Muscle layer of colon (tissue), 2 donors: ENCODE results near the gene GABPB1.

ENCODE experiments used
- H3K27ac ChIP-seq: one replicate; pipeline ENCODE4 v1.7.0; 2013; ENCODE audit warnings: low read depth, mild to moderate bottlenecking, low read length, moderate library complexity
- H3K27me3 ChIP-seq, 2 donors: one replicate each; pipeline ENCODE4 v1.7.0; 2013; ENCODE audit warnings: low read length in 2 of 2, mild to moderate bottlenecking in 2 of 2; ENCODE audit not compliant: insufficient read depth in 2 of 2, control insufficient read depth in 1 of 2
- H3K36me3 ChIP-seq: one replicate; pipeline ENCODE4 v1.7.0; 2013; ENCODE audit warnings: mild to moderate bottlenecking, low read length; ENCODE audit not compliant: insufficient read depth
- H3K4me1 ChIP-seq: one replicate; pipeline ENCODE4 v1.7.0; 2013; ENCODE audit warnings: mild to moderate bottlenecking, low read length; ENCODE audit not compliant: insufficient read depth
- H3K4me3 ChIP-seq, 2 donors: one replicate each; pipeline ENCODE4 v1.7.0; 2013; ENCODE audit warnings: low read length in 2 of 2, low read depth in 1 of 2, mild to moderate bottlenecking in 1 of 2, moderate library complexity in 1 of 2
- H3K9ac ChIP-seq: one replicate; pipeline ENCODE4 v1.7.0; 2013; ENCODE audit warnings: low read length
- H3K9me3 ChIP-seq: one replicate; pipeline ENCODE4 v1.7.0; 2013; ENCODE audit warnings: mild to moderate bottlenecking, low read length
- donor health status: abdominal sarcoma.
- donor health status: Adenocarcinoma of cecum.

The GABPB1 gene

DNA sequence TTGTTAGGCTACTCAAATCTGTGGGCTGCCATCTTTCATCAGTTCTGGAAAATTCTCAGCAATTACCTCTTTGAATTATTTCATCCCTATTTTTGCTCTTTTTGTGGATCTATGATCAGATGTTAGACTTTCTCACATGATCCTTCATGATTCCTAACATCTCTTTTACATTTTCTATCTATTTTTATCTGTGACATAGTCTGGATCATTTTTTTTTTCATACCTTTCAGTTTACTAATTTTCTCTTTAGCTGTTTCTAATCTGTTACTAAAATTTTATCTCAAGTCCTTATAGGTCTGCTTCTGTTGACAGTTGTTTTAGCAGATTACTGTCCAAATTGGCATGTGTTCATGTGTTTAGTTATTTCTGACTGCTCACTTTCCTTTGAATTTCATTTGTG, 47.2 kb downstream of the GABPB1 start:
- no peaks in the 10 kb centered on the region for H3K4me1 ChIP-seq
- H3K27me3 ChIP-seq: no peaks in the 10 kb centered on the region
- H3K4me3 ChIP-seq: no peak overlapping the region
- H3K27ac ChIP-seq: no peak overlapping the region
- peaks cover 6% of the 10 kb centered on the region for H3K36me3 ChIP-seq
- no peak overlapping the region for H3K9ac ChIP-seq
- H3K9me3 ChIP-seq: no peaks in the 10 kb centered on the region

DNA sequence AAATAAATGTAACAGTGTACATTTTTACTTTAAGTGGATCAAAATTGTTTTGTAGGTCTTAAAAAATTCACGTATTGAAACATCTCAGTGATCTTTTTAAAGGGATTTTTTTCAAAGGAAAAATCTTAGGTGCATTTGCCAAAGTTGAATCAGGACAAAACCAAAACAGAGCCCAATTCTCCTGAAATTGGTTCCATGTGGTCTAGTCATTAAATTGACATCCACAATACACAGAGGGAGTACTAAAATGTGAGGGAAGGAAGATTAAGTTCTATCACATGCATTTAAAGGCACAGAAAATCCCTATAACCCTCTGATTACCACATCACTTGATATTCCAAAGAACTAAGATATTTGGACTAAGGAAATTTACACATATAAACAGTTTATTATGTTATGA, 50.2 kb downstream of the GABPB1 start:
- H3K27ac ChIP-seq: no peak overlapping the region
- no peaks in the 10 kb centered on the region for H3K9me3 ChIP-seq
- H3K27me3 ChIP-seq: no peaks in the 10 kb centered on the region
- H3K9ac ChIP-seq: no peak overlapping the region
- H3K36me3 ChIP-seq: peaks cover 18% of the 10 kb centered on the region
- H3K4me1 ChIP-seq: no peaks in the 10 kb centered on the region
- no peak overlapping the region for H3K4me3 ChIP-seq

DNA sequence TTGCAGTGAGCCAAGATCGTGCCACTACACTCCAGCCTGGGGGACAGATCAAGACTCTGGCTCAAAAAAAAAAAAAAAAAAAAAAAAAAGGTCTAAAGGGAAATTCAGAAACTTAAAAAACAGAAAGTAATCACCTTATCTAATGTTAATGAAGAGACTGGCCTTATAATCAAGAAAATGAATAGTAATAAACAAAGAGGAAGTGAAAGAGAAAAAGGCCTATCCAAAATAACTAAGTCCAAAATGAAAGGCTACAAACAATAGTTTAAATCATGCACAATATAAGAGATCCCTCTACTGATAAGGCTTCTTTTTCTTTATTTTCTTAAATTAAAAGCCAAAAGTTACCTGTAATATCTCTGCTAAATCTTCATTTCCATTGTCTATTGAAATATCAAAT, 52.4 kb downstream of the GABPB1 start:
- H3K4me3 ChIP-seq: no peak overlapping the region
- no peaks in the 10 kb centered on the region for H3K9me3 ChIP-seq
- H3K4me1 ChIP-seq: no peaks in the 10 kb centered on the region
- H3K9ac ChIP-seq: no peak overlapping the region
- H3K27me3 ChIP-seq: no peaks in the 10 kb centered on the region
- peaks cover 17% of the 10 kb centered on the region for H3K36me3 ChIP-seq
- no peak overlapping the region for H3K27ac ChIP-seq

DNA sequence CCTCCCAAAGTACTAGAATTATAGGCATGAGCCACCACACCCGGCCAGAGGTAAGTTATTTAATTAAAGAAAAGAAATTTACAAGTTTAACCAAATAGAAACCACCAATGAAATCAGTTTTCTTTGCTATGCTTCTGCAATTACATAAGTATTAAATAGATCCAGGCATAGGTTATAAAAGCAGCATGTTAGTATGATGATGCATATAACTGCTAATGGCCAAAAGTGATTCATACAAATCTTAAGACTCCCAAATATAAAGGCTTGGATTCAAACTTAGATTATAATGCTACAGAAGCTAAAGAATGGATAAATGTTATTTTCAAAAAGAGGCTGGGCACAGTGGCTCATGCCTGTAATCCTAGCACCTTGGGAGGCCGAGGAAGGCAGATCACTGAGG, 56.7 kb downstream of the GABPB1 start:
- Histone ChIP-seq H3K36me3 (peaks cover 17% of the 10 kb centered on the region), H3K9ac (no peak overlapping the region)

DNA sequence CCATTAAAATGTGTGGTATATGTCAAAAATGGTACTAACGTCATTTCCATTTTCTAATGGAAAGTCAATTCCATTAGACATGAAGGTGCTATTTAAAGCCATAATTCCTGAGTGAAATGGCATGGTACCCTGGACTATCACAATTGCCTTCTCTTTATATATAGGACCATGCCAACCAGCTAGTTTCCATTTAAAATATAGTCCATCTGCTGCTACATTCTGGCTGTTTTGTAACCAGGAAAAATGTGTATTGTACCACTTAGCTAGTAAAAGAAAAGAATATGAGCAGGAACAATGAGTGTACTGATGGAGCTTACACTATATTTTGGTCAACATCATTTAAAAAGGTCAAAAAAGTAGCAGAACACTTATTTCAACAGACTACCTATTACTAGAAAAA, 59.0 kb downstream of the GABPB1 start:
- Histone ChIP-seq H3K27ac (no peak overlapping the region), H3K9ac (no peak overlapping the region), H3K27me3 (no peaks in the 10 kb centered on the region), H3K36me3 (peaks cover 14% of the 10 kb centered on the region), H3K4me3 (no peak overlapping the region), H3K9me3 (no peaks in the 10 kb centered on the region), H3K4me1 (no peaks in the 10 kb centered on the region)

More for the DNA sequence above, 56.7 kb downstream of the GABPB1 start:
- Histone ChIP-seq H3K4me1 (no peaks in the 10 kb centered on the region), H3K4me3 (no peak overlapping the region), H3K27ac (no peak overlapping the region), H3K9me3 (no peaks in the 10 kb centered on the region), H3K27me3 (no peaks in the 10 kb centered on the region)

DNA sequence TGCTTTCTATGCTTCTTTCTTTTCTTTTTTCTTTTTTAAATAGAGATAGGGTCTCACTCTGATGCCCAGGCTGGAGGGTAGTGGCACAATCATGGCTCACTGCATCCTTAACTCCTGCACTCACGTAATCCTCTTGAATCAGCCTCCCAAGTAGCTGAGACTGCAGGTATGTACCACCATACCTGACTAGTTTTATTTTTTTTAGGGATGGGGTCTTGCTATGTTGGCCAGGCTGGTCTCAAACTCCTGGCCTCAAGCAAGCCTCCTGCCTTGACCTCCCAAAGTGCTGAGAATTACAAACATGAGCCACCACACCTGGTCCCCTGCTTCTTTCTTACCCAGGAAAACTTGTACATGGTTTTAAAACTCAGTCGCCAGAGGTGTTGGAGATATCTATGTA, 65.2 kb downstream of the GABPB1 start:
- Histone ChIP-seq H3K27me3 (no peaks in the 10 kb centered on the region), H3K9ac (no peak overlapping the region), H3K36me3 (peaks cover 20% of the 10 kb centered on the region), H3K4me3 (no peak overlapping the region), H3K27ac (no peak overlapping the region), H3K4me1 (no peaks in the 10 kb centered on the region), H3K9me3 (no peaks in the 10 kb centered on the region)

DNA sequence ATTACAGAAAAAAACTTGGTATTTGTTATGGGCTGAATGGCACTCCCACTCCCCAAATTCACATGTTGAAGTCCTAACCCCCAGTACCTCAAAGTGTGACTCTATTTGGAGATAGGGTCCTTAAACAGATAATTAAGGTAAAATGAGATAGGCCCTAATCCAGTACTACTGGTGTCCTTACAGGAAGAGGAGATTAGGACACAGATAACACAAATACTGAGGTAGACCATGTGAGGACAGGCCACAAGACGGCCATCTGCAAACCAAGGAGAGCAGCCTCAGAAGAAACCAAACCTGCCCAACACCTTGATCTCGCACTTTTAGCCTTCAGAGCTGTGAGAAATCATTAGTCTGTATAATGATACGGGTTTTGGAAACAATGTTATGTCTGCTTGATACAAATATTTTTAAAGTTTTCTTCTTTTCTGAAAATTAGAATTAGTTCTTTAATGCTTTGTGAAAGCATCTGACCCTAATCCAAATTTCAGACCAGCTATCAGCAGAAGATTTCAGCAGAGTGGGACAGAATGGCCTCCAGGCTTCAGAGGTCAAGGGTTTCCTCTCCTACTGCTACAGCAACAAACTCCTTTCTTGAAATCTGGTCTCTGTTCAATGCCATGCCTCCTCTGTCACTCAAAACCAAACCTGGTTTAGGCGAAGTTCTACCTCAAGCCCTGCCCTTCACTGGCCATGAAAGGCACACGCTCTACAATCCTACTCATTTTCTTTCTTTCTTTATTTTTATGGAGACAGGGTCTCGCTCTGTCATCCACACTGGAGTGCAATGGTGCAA, 67.5 kb downstream of the GABPB1 start:
- Histone ChIP-seq H3K9ac (no peak overlapping the region), H3K4me3 (no peak overlapping the region), H3K9me3 (no peaks in the 10 kb centered on the region), H3K4me1 (no peaks in the 10 kb centered on the region), H3K27me3 (no peaks in the 10 kb centered on the region), H3K36me3 (peaks cover 20% of the 10 kb centered on the region), H3K27ac (no peak overlapping the region)

DNA sequence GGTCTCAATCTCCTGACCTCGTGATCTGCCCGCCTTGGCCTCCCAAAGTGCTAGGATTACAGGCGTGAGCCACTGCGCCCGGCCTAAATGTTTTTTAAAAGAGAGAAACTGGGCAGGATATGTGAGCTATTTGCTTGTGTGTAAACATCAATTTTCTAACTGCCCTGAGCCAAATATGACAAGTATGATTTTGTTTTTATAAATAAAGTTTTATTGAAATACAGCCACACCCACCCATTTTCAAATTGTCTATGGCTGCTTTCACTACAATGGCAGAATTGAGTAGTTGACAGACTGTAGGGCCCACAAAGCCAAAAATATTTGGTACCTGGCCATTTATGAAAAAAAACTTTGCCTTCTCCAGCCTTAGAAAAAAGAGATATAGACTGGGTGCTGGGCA, 73.6 kb downstream of the GABPB1 start:
- Histone ChIP-seq H3K27me3 (no peaks in the 10 kb centered on the region), H3K36me3 (no peaks in the 10 kb centered on the region), H3K4me1 (no peaks in the 10 kb centered on the region), H3K9ac (no peak overlapping the region), H3K27ac (no peak overlapping the region), H3K4me3 (no peak overlapping the region), H3K9me3 (no peaks in the 10 kb centered on the region)

DNA sequence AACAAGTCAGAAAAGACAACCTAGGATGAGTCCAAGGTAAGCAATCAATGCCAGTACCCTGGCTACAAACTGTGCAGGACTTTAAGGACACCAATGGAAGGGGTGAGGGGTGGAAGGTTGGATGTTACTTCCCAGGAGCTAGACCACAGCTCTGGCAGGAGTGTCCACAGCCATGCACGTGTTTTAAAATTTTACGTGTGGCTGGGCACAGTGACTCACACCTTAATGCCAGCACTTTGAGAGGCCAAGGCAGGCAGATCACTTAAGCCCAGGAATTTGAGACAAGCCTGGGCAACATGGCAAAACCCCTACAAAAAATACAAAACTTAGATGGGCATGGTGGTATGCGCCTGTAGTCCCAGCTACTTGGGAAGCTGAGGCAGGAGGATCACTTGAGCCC, 74.7 kb downstream of the GABPB1 start:
- H3K9ac ChIP-seq: no peak overlapping the region
- no peaks in the 10 kb centered on the region for H3K4me1 ChIP-seq
- no peaks in the 10 kb centered on the region for H3K9me3 ChIP-seq
- H3K36me3 ChIP-seq: no peaks in the 10 kb centered on the region
- no peaks in the 10 kb centered on the region for H3K27me3 ChIP-seq
- H3K27ac ChIP-seq: no peak overlapping the region
- H3K4me3 ChIP-seq: no peak overlapping the region

DNA sequence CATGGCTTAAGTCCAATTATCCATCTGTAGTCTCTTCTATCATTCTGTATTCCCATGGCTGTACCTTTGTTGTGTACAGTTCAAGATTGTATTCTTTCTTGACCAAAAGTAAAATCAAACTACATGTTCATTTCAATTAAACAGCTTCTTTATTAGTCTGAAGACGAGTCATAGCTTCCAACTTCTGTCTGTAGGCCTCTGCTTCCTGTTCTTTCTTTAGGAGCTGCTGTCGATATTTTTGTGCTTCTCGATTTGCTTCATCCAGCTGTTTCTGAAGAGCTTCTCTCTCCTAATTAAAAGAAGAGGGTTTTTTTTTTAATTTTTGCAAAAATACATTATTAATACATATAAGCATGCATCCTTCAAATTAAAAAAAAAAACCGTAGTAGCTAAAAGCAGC, 76.5 kb downstream of the GABPB1 start:
- H3K9me3 ChIP-seq: no peaks in the 10 kb centered on the region
- no peak overlapping the region for H3K9ac ChIP-seq
- no peaks in the 10 kb centered on the region for H3K27me3 ChIP-seq
- H3K27ac ChIP-seq: no peak overlapping the region
- no peaks in the 10 kb centered on the region for H3K36me3 ChIP-seq
- H3K4me1 ChIP-seq: no peaks in the 10 kb centered on the region
- no peak overlapping the region for H3K4me3 ChIP-seq

DNA sequence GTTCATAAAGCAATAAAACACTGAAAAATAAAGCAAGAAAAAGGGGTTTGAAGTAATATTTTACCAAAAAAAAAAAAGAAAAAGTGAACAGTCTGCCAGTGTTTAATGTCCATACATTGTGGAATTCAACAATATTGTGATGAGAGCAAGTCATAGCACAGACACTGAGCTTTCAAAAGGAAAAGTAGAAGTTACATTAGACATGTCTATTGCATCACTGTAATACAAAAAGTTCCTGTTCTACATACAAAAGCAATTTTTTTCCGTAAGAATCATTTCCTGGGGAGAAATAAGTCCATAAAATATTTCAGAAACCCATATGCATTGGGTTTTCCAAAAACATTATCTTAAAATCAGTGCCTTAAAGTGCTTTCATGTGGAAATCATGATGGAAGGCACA, 77.6 kb downstream of the GABPB1 start:
- Histone ChIP-seq H3K4me1 (no peaks in the 10 kb centered on the region), H3K9me3 (no peaks in the 10 kb centered on the region), H3K36me3 (no peaks in the 10 kb centered on the region), H3K27me3 (no peaks in the 10 kb centered on the region), H3K9ac (no peak overlapping the region), H3K4me3 (no peak overlapping the region), H3K27ac (no peak overlapping the region)

DNA sequence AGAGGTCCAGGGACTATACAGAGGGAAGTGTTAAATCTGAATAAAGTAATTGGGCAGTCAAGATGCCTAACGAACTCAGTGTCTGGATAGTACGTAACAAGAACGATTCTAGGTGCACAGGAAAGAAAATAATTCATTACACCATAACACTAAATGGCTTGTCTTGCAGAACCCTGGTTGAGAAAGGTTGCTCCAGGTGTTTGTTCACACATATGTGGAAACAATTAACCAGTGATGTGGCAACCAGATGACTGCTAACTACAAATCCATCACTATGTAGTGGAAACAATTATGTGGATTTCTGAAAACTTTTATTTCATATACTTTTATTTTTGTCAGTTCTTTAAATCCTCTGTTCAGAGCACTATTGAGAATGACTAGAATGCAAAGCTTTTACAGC, 79.1 kb downstream of the GABPB1 start:
- Histone ChIP-seq H3K27ac (no peak overlapping the region), H3K9me3 (no peaks in the 10 kb centered on the region), H3K36me3 (no peaks in the 10 kb centered on the region), H3K27me3 (no peaks in the 10 kb centered on the region), H3K9ac (no peak overlapping the region), H3K4me1 (no peaks in the 10 kb centered on the region), H3K4me3 (no peak overlapping the region)
